MCF 10A (cell line): Measurements from ENCODE around the gene EPC1. TPM values are rescaled to one million over a fixed set of nuclear protein-coding genes. Genes with fewer than 3 reads are reported as not detected.

Experiments
- BruUV-seq: library from RNA; stranded (reverse); fragments of 400-500 nt; replicated peaks from 2 replicates; lab custom pipeline; 2021; lab: Mats Ljungman, UMichigan
- CTCF ChIA-PET: fragments of 300-600 bp; sonication (Branson Sonifier 250); formaldehyde crosslinking; extraction: SDS; loops from one replicate; lab custom pipeline; 2021; ENCODE audit warnings: antibody characterized with exemption, inconsistent platforms; lab: Yijun Ruan, JAX
- POLR2A ChIA-PET: fragments of 300-600, 350-650 bp; sonication (Branson Sonifier 250); formaldehyde crosslinking; extraction: SDS; loops from one replicate; lab custom pipeline; 2020; ENCODE audit warnings: antibody characterized with exemption, inconsistent platforms; lab: Yijun Ruan, JAX
- DNase-seq: peaks from one replicate; pipeline ENCODE4 v3.0.0-alpha.2; 2018; ENCODE audit not compliant: unreplicated experiment
- H3K27ac Mint-ChIP-seq: one replicate; pipeline ENCODE4 v1.8.0; 2022; ENCODE audit warnings: mild to moderate bottlenecking, low read depth, mixed read lengths; ENCODE audit not compliant: unreplicated experiment
- H3K27me3 Mint-ChIP-seq: one replicate; pipeline ENCODE4 v1.8.0; 2022; ENCODE audit warnings: mixed read lengths; ENCODE audit not compliant: insufficient read depth, unreplicated experiment
- H3K36me3 Mint-ChIP-seq: one replicate; pipeline ENCODE4 v1.8.0; 2022; ENCODE audit warnings: mild to moderate bottlenecking, moderate library complexity, mixed read lengths; ENCODE audit not compliant: insufficient read depth, unreplicated experiment
- H3K4me1 Mint-ChIP-seq: one replicate; pipeline ENCODE4 v1.8.0; 2022; ENCODE audit warnings: mixed read lengths; ENCODE audit not compliant: insufficient read depth, unreplicated experiment
- H3K4me3 Mint-ChIP-seq: one replicate; pipeline ENCODE4 v1.8.0; 2022; ENCODE audit warnings: mild to moderate bottlenecking, moderate library complexity, mixed read lengths; ENCODE audit not compliant: unreplicated experiment
- H3K9me3 Mint-ChIP-seq: one replicate; pipeline ENCODE4 v1.8.0; 2022; ENCODE audit warnings: mixed read lengths; ENCODE audit not compliant: unreplicated experiment
- CTCF ChIP-seq: fragments of 200-600 bp; IDR thresholded peaks from one replicate; pipeline ENCODE4 v1.8.0; 2022; ENCODE audit warnings: antibody characterized with exemption, mild to moderate bottlenecking; ENCODE audit not compliant: unreplicated experiment
- intact Hi-C: fragments of 100-400 bp; cut with micrococcal nuclease; formaldehyde crosslinking; loops from 2 replicates; pipeline ENCODE4 v1.14.1; 2022
- total RNA-seq: library from RNA; stranded (reverse); gene quantifications from 2 replicates; pipeline ENCODE4 v1.2.3, GENCODE V29; 2022

The EPC1 gene
- total RNA-seq, 1 experiment from 2014 or later, result 25.5 TPM

DNA sequence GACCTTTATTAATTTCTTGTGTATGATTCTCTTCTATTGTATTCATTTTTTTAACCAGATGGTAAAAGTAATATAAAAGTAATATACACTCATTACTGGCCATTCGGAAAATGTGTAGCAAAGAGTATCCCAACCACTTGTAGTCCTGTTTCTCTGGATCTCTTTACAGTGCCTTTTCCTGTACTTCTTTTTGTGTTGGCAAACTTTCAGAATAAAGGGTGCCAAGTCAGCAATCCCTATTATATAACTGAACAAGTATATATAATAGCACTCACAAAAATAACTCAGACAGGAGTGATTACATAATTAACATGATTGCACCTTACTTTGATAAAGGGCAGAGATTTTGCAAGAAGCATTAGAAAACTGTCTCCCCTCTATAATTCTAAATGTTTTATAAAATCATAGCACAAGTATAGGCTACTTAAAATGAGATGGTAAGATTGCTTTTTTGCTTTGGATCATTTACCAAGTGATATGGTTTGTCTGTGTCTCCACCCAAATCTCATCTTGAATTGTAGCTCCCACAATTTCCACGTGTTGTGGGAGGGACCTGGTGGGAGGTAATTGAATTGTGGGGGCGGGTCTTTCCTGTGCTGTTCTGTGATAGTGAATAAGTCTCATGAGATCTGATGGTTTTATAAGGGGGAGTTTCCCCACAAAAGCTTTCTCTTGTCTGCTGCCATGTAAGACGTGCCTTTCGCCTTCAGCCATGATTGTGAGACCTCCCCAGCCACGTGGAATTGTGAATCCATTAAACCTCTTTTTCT is 41.5 kb upstream of the EPC1 start:
- ChIA-PET CTCF (interaction anchor here (0.6 kb wide), 1 partner anchor 1408 kb away, joined by 3 read pairs; no protein-coding TSS in a partner anchor), POLR2A (interaction anchor here (1.7 kb wide), 1 partner anchor 9 kb away, joined by 5 read pairs; no protein-coding TSS in a partner anchor)
- Mint-ChIP-seq H3K27ac (no peak overlapping the region), H3K4me3 (no peak overlapping the region), H3K4me1 (peaks cover 6% of the 10 kb centered on the region), H3K9me3 (no peaks in the 10 kb centered on the region), H3K27me3 (no peaks in the 10 kb centered on the region), H3K36me3 (no peaks in the 10 kb centered on the region)
- BruUV-seq, result no TSS peak
- no peak for TF ChIP-seq CTCF
- DNase-seq, result no peak
- intact Hi-C loops, result no loop called here

DNA sequence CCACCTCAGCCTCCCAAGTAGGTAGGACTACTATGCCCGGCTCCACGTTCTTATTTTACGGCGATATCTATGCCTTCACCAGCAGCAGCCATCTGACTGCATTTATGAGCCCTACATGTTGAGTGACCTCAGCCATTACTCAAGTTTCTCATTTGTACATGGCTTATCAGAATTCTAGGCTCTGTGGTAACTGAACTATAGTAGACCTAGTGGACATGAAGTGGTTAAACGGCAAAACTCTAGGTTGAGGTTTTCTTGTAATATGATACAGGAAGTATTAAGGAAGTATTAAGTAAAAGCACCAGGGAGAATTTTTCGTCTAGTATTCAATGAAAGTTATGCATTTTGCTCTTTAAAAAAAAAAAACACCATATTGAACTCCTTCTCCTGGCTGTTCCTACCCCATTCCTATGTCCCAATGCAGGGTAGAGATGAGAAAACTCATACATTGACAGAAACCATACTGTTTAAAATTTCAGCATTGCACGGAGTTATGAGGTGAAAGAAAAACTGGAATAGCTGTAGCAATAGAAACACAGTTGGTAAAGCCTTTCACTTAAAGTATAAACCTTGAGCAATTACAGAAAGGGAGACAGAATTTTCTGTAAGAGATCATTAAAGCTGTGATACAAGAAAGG is 39.8 kb upstream of the EPC1 start:
- Mint-ChIP-seq H3K27ac (no peak overlapping the region), H3K36me3 (no peaks in the 10 kb centered on the region), H3K27me3 (no peaks in the 10 kb centered on the region), H3K9me3 (no peaks in the 10 kb centered on the region), H3K4me1 (peaks cover 6% of the 10 kb centered on the region), H3K4me3 (no peak overlapping the region)
- intact Hi-C loops, result no loop called here
- BruUV-seq, result no TSS peak
- ChIA-PET CTCF (no interaction called here), POLR2A (interaction anchor here (1.7 kb wide), 1 partner anchor 8 kb away, joined by 5 read pairs; no protein-coding TSS in a partner anchor)
- DNase-seq, result no peak
- no peak for TF ChIP-seq CTCF

DNA sequence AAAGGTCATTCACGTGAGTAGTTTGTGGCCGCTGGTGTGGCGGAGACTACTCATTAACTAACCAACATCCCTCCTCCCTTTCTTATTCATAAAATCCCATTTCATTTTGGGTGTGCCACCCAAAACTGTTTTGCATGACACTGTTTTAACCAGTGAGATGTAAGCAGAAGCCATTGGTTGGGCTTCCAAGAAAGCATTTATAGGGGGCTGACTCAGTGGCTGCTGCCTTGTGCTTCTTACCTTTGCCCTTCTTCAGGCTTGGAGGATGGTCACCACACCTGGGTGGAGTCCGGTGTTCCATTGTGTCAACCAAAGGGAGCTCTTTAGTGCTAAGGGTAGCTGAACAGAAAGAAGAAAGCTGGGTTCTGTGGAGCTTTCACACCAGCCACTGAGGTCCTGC is 37.2 kb upstream of the EPC1 start:
- no TSS peak for BruUV-seq
- no peaks in the 10 kb centered on the region for H3K9me3 Mint-ChIP-seq
- no peaks in the 10 kb centered on the region for H3K36me3 Mint-ChIP-seq
- no peak for DNase-seq
- no peak for TF ChIP-seq CTCF
- H3K4me3 Mint-ChIP-seq, result no peak overlapping the region
- no peaks in the 10 kb centered on the region for H3K27me3 Mint-ChIP-seq
- peaks cover 6% of the 10 kb centered on the region for H3K4me1 Mint-ChIP-seq
- intact Hi-C loops, result no loop called here
- ChIA-PET CTCF (interaction anchor here (0.5 kb wide), 1 partner anchor 114 kb away, joined by 3 read pairs; no protein-coding TSS in a partner anchor), POLR2A (no interaction called here)
- no peak overlapping the region for H3K27ac Mint-ChIP-seq

DNA sequence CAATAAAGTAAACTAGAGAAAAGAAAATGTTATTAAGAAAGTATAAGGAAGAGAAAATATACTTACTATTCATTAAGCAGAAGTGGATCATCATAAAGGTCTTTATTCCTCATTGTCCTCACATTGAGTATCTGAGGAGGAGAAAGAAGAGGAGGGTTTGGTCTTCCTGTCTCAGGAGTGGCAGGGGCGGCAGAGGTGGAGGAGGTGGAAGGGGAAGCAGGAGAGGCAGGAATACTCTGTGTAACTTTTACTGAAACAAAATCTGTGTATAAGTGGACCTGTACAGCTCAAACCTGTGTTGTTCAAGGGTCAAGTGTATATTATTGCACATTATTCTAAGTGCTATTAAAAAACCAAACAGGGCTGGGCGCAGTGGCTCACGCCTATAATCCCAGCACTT is 34.2 kb upstream of the EPC1 start:
- Mint-ChIP-seq H3K27me3 (no peaks in the 10 kb centered on the region), H3K4me1 (no peaks in the 10 kb centered on the region), H3K27ac (no peak overlapping the region), H3K9me3 (no peaks in the 10 kb centered on the region), H3K4me3 (no peak overlapping the region), H3K36me3 (no peaks in the 10 kb centered on the region)
- intact Hi-C loops, result no loop called here
- DNase-seq, result no peak
- no peak for TF ChIP-seq CTCF
- ChIA-PET POLR2A (no interaction called here), CTCF (no interaction called here)
- BruUV-seq, result no TSS peak
